Tibial nerve (tissue), 4 donors: ENCODE results near the gene DHRS12. TPM values are rescaled to one million over a fixed set of nuclear protein-coding genes. Genes with fewer than 3 reads are reported as not detected.

ENCODE experiments used
- DNase-seq, 2 donors: peaks; one replicate each; pipeline ENCODE4 v3.0.0-alpha.2; 2019; ENCODE audit warnings: low spot score in 2 of 2
- H3K27ac ChIP-seq, 4 donors: fragments of 200-600 bp; sonication (generic) in 3 of 4; one replicate each; pipeline ENCODE4 v1.5.1; 2017 to 2019; ENCODE audit warnings: mild to moderate bottlenecking in 1 of 4
- H3K27me3 ChIP-seq, 2 donors: fragments of 200-600 bp; sonication (generic) in 1 of 2; one replicate each; pipeline versions ENCODE4 v1.5.1 to v1.6.0; 2017 to 2019
- H3K36me3 ChIP-seq, 3 donors: fragments of 200-600 bp; sonication (generic); one replicate each; pipeline ENCODE4 v1.5.1; 2018 to 2019
- H3K4me1 ChIP-seq, 4 donors: fragments of 200-600 bp; sonication (generic) in 3 of 4; one replicate each; pipeline ENCODE4 v1.5.1; 2017 to 2019
- H3K4me3 ChIP-seq, 4 donors: fragments of 200-600 bp; sonication (generic) in 3 of 4; one replicate each; pipeline ENCODE4 v1.5.1; 2017 to 2019; ENCODE audit warnings: mild to moderate bottlenecking in 1 of 4, moderate library complexity in 1 of 4
- H3K9me3 ChIP-seq, 4 donors: fragments of 200-600 bp; sonication (generic) in 3 of 4; one replicate each; pipeline ENCODE4 v1.5.1; 2017 to 2019
- EP300 ChIP-seq, 2 donors: sonication (generic); formaldehyde crosslinking; IDR thresholded peaks; one replicate each; pipeline ENCODE4 v1.6.1; 2017; ENCODE audit warnings: antibody characterized with exemption in 2 of 2, mild to moderate bottlenecking in 1 of 2
- POLR2A ChIP-seq, 2 donors: fragments of 450-650 bp; IDR thresholded peaks; one replicate each; pipeline ENCODE4 v1.6.1; 2017; ENCODE audit warnings: antibody characterized with exemption in 2 of 2, mild to moderate bottlenecking in 2 of 2, moderate library complexity in 2 of 2
- WGBS, 2 donors: methylation state at CpG; one replicate each; pipeline ENCODE4 v1.1.5; 2018; 5-methylcytosine and 5-hydroxymethylcytosine counted together
- total RNA-seq, 4 donors: library from RNA; depleted of rRNA; stranded (reverse); fragments of >200 nt; gene quantifications; one replicate each; pipeline ENCODE4 v1.1.0, GENCODE V29; 2016
- TF ChIP-seq, protein P1 (sequence below), 5 experiments: fragments of 200-600 bp in 3 of 5; fragments of 450-650 bp in 2 of 5; sonication (generic) in 3 of 5; IDR thresholded peaks; one replicate each; pipeline ENCODE4 v1.5.1; 2016 to 2019; ENCODE audit warnings: antibody characterized with exemption in 5 of 5, mild to moderate bottlenecking in 3 of 5, moderate library complexity in 2 of 5

The DHRS12 gene
- total RNA-seq, 4 donors from 2014 or later, result 12.3 to 19.5 (median 16.7) TPM

DNA sequence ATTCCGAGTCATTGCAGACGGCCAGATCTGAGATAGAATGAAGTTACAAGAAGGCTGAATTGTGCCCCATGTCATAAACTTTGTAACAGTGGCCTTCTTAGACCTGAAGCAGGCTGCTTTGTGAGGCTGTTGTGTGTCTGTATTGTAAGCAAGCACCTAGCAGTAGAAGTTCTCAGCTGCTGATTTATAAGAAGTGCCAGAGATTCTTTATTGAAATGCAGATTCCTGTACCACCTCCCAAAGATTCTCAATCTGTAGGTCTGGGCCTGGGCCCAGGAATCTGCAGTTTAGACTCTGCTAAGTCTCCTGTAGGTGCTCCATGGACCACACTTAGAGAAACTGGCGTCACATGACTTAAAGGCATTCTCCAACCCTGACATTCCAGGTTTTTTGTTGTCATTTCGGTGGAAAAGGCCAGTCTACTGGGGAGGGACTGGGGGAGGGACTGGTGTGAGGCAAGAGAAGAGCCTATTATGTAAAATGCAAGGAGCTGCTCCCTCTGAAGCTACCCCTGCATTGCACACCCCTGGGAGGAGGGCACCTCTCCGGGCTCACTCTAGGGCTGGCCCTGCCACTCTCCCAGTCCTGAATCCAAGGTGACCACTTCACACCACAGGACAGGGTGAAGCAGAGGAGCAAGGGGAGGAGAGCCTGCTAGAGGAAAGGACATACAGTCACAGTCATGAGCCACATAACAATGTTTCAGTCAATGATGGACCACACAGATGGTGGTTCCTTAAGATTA, 41.8 kb upstream of the DHRS12 start:
- Histone ChIP-seq H3K9me3 (no peaks in the 10 kb centered on the region), H3K4me3 (no peak overlapping the region), H3K27me3 (no peaks in the 10 kb centered on the region), H3K27ac (no peak overlapping the region), H3K4me1 (peaks cover 0 to 7% (median 0%) of the 10 kb centered on the region in 4 donors), H3K36me3 (no peaks in the 10 kb centered on the region)
- 61 to 62% methylated on average over 4 of the region's 5 CpGs for WGBS, 2 donors
- TF ChIP-seq EP300 (IDR thresholded peaks at IDR 0.05), result no peak
- TF ChIP-seq, protein P1, sequence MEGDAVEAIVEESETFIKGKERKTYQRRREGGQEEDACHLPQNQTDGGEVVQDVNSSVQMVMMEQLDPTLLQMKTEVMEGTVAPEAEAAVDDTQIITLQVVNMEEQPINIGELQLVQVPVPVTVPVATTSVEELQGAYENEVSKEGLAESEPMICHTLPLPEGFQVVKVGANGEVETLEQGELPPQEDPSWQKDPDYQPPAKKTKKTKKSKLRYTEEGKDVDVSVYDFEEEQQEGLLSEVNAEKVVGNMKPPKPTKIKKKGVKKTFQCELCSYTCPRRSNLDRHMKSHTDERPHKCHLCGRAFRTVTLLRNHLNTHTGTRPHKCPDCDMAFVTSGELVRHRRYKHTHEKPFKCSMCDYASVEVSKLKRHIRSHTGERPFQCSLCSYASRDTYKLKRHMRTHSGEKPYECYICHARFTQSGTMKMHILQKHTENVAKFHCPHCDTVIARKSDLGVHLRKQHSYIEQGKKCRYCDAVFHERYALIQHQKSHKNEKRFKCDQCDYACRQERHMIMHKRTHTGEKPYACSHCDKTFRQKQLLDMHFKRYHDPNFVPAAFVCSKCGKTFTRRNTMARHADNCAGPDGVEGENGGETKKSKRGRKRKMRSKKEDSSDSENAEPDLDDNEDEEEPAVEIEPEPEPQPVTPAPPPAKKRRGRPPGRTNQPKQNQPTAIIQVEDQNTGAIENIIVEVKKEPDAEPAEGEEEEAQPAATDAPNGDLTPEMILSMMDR (IDR thresholded peaks at IDR 0.05), result no peak
- TF ChIP-seq POLR2A (IDR thresholded peaks at IDR 0.05), result no peak
- DNase-seq, result no peak

DNA sequence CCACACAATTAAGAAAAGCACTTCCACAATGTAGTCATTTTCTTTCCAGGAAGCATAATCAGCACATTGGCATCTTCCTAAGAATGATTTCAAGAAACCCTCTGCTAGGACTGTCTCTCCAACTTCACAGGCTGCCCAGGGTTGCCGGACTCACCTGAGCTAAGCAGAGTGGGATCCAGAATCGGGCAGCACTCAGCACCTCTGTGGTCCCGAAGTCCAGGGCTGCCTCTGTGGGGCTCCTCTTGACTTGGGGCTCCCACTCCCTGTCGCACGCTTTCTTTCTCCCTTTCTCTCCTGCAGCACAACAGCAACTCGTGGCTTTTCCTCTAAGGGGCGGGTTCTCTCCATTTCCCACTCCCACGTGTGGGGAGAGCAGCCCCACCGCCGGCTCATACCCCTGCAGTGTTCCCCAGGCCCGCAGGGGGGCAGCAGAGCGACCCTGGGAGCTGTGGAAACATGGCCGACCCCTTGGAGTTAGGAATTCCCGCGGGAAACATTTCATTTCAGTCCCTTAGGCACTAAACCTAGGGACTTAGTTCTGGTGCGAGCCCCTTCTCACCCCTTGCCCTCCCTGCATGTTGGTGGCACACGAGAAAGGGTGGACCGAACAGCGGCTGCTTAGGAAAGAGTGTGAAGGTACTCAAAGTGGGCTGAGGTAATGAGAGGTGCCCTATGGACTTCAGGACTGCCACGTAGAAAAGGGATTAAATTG, 41.1 kb upstream of the DHRS12 start, which contains the start of gene TMEM272:
TSS of gene TMEM272 (minus strand) at position 316 of the 712 bp plus-strand sequence. CDS start 6,647 bp downstream, outside the sequence.
- Histone ChIP-seq H3K27me3 (no peaks in the 10 kb centered on the region), H3K9me3 (no peaks in the 10 kb centered on the region), H3K36me3 (no peaks in the 10 kb centered on the region), H3K27ac (no peak within 1 kb of the TSS), H3K4me1 (peaks cover 0 to 7% (median 0%) of the 10 kb centered on the region in 4 donors), H3K4me3 (peak within 1 kb of the TSS in 1 of 4 donors; percentile 24)
- 34 to 35% methylated on average over 20 of the region's 20 CpGs for WGBS, 2 donors
- no peak for DNase-seq
- TF ChIP-seq, protein P1 (IDR thresholded peaks at IDR 0.05), result peak; percentile 66 to 92 (median 80)
- TF ChIP-seq EP300 (IDR thresholded peaks at IDR 0.05), result no peak

DNA sequence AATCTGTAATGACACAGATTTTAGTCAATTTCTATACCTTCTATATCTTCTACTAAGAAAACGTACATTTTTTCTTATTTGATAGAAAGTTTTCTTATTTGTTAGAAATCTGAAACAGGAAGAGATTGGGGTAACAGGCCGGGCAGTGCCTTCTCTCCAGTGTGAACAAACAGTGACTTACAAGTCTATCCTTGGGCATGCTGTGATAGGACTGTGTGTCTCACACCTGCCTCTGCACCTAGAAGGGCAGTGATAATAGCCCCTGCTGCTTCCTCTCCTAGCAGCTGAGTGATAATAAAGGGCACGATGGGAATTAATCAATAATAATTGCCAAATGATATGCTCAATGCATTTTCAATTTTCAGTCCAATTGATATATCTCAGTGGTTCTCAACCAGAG, 39.6 kb upstream of the DHRS12 start:
- no peaks in the 10 kb centered on the region for H3K27me3 ChIP-seq
- no peak overlapping the region for H3K27ac ChIP-seq
- WGBS, 2 donors, result 68 to 79% methylated on average over 3 of the region's 3 CpGs
- TF ChIP-seq, protein P1 (IDR thresholded peaks at IDR 0.05), result no peak
- TF ChIP-seq EP300 (IDR thresholded peaks at IDR 0.05) (no peak), POLR2A (IDR thresholded peaks at IDR 0.05) (no peak)
- H3K4me3 ChIP-seq, result no peak overlapping the region
- H3K4me1 ChIP-seq, result peaks cover 0 to 7% (median 0%) of the 10 kb centered on the region in 4 donors
- H3K36me3 ChIP-seq, result no peaks in the 10 kb centered on the region
- no peaks in the 10 kb centered on the region for H3K9me3 ChIP-seq
- no peak for DNase-seq

DNA sequence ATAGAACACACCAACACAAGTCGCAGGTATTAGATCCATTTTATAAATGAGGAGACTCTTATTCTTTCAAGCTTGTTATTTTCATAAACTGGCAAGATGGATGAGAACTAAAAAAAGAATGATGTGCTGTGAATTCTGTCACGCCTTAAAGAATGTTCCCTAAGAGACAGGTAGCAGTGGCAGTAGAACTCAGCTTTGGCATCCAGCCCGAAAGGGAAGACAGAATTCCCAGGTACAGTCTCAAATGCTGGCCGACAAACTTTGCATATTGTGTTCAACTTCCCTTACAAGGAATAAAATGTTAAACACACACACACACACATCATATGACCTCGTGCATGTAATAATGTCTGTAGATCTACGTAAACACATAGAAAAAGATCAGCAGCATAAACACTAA, 37.8 kb upstream of the DHRS12 start:
- TF ChIP-seq, protein P1 (IDR thresholded peaks at IDR 0.05), result no peak
- no peak for TF ChIP-seq POLR2A (IDR thresholded peaks at IDR 0.05)
- no peak for TF ChIP-seq EP300 (IDR thresholded peaks at IDR 0.05)
- no peaks in the 10 kb centered on the region for H3K27me3 ChIP-seq
- no peaks in the 10 kb centered on the region for H3K9me3 ChIP-seq
- H3K27ac ChIP-seq, result no peak overlapping the region
- no peaks in the 10 kb centered on the region for H3K36me3 ChIP-seq
- H3K4me3 ChIP-seq, result no peak overlapping the region
- peaks cover 0 to 7% (median 0%) of the 10 kb centered on the region in 4 donors for H3K4me1 ChIP-seq
- WGBS, 2 donors, result 84 to 86% methylated on average over 6 of the region's 6 CpGs
- DNase-seq, result no peak

DNA sequence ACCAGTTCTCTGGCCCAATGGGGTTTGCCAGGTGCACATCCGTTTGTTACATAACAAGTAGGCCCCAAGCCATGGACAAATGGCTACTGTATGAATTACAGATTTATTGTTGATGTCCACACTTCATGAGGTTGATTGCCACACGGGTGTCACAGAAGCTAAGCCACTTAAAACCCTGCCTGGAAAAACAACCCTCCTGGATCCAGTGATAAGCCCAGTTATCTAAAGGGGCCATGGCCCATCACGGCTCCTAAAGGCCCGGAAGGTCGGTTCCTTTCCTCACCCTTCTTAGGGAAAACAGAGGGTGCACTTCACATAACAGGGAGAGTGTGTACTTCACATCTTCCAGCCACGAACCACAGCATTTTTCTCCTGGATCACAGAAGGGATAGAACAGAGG, 37.0 kb upstream of the DHRS12 start:
- no peak for DNase-seq
- Histone ChIP-seq H3K36me3 (no peaks in the 10 kb centered on the region), H3K9me3 (no peaks in the 10 kb centered on the region), H3K27ac (no peak overlapping the region), H3K4me1 (peaks cover 0 to 7% (median 0%) of the 10 kb centered on the region in 4 donors), H3K4me3 (no peak overlapping the region), H3K27me3 (no peaks in the 10 kb centered on the region)
- no peak for TF ChIP-seq POLR2A (IDR thresholded peaks at IDR 0.05)
- TF ChIP-seq, protein P1 (IDR thresholded peaks at IDR 0.05), result no peak
- TF ChIP-seq EP300 (IDR thresholded peaks at IDR 0.05), result no peak
- WGBS, 2 donors, result 87 to 90% methylated on average over 6 of the region's 6 CpGs
